CD4-positive, alpha-beta T cell treated with Interleukin-2 at 100 ng/mL for 4 hours (primary cell): Measurements from ENCODE around the gene MAT2A.
A peak's percentile ranks its signal among the peaks of the same experiment; 100 is the strongest.
"Not testable (repeated sequence)": the region's sequence is repeated elsewhere in the genome, so short reads cannot be mapped to it uniquely, and the experiment has no call there.

Experiments used
- DNase-seq: peaks from one replicate; pipeline ENCODE4 v3.0.0-alpha.2; 2020; ENCODE audit warnings: low spot score

The MAT2A gene

DNA sequence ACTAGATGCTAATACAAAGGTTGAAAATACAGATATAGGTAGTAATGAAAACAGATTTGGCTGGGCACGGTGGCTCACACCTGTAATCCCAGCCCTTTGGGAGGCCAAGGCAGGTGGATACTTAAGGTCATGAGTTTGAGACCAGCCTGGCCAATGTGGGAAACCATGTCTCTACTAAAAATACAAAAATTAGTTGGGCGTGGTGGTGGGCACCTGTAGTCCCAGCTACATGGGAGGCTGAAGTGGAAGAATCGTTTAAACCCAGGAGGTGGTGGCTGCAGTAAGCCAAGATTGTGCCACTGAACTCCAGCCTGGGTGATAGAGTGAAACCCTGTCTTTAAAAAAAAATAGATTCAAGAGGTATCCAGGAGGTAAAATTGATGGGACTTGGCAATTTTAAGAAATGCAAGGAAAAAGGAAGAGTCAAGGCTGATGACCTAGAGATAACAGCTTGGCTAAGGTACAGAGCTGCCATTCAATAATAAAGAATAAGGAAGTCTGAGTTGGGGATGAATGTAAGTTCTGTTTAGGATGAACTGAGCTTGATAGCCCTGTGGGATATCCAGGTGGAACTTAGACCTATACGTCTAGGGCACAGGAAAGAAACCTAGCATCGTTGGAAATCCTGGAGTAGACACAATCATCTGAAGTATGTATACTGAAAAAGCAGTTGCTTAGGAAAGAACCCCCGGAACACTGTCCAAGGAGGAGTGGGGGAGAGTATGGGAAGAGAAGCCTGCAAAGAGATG, 9.1 kb downstream of the MAT2A start:
- no peak for DNase-seq

DNA sequence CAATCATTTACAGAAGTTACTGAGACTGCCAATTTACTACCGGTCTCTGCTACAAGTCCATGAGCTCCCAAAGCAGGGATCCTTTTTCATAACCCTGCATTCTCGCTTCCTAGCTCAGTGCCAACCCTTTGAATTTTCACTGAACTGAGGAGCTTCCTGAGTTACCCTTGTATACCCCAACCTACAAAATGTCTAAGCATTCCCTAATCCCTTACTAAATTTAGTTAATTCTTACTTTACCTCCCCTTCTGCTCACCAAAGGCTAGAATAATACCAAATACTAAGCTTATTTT, 9.6 kb downstream of the MAT2A start:
- DNase-seq, result no peak

- DNase-seq, result no peak
Observed at GRCh38 chr2:85549095-85549494, 10.1 kb downstream of the MAT2A start.

- DNase-seq, result no peak
Observed at GRCh38 chr2:85549826-85550225, 10.9 kb downstream of the MAT2A start.

DNA sequence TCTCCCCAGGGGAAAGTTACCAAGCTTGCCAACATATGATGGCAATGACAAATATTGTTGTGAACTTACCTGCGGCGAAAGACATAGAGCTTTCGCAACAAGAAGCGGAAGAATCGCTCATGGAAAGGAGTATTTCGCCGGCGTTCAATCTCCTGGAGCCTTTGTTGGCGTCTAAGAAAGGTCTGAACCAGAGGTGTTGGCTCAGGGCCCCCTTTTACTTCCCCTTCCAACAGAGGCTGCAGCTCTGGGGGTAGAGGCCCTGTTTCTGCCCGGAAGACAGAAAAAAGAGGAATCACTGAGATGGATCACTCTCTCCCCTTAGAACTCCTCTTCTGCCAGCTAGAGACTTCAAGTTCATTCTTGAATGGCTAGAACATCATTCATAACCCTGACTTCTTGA, 11.5 kb downstream of the MAT2A start:
- DNase-seq, result no peak

GRCh38 chr2:85551698-85552678, 13.0 kb downstream of the MAT2A start:
- peak; percentile 93 for DNase-seq

- no peak for DNase-seq
Observed at GRCh38 chr2:85553184-85553583, 14.2 kb downstream of the MAT2A start.

GRCh38 chr2:85554980-85555612, 16.1 kb downstream of the MAT2A start:
- no peak for DNase-seq

DNA sequence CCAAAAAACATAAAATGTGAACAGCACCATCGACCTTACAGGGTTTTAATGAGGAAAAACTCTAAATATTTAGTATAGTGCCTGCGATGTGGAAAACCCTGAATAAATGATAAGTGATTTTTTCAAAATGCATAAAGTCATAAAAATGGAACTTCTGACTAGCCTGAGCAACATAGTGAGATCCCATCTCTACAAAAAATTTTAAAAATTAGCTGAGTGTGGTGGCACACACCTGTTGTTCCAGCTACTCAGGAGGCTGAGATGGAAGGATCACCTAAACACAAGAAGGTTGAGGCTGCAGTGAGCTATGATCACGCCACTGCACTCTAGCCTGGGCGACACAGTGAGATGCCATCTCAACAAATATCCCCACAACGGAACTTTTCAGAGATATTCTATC, 18.2 kb downstream of the MAT2A start:
- no peak for DNase-seq

DNA sequence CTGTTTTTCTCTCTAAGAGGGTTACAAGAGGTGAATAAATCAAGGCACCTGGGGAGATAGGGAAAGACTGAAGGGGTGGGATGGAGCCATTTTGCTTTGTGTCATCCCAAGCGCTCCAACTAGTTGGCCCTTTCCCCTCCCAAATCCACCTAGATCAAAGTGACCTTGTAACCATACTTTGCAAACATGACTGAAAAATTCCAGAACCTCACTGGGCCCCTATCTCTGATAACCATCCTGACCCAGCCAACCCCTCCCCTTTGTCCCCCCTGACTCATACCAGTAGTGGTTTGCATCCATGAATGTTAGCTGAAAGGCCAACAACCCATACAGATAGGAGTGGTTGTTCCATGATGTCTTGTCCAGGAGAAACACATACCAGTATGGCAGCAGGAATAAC, 19.2 kb downstream of the MAT2A start:
- DNase-seq, result no peak

DNA sequence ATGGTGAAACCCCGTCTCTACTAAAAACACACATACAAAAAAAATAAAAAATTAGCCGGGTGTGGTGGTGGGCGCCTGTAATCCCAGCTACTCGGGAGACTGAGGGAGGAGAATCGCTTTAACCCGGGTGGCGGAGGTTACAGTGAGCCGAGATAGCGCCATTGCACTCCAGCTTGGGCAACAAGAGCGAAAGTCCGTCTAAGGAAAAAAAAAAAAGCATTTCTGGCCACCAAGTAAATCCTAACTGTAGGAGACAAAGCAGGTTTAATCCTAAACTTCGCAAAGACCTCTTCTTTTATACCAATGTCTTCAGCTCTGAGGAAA, 21.4 kb downstream of the MAT2A start:
- not testable (repeated sequence) for DNase-seq

DNA sequence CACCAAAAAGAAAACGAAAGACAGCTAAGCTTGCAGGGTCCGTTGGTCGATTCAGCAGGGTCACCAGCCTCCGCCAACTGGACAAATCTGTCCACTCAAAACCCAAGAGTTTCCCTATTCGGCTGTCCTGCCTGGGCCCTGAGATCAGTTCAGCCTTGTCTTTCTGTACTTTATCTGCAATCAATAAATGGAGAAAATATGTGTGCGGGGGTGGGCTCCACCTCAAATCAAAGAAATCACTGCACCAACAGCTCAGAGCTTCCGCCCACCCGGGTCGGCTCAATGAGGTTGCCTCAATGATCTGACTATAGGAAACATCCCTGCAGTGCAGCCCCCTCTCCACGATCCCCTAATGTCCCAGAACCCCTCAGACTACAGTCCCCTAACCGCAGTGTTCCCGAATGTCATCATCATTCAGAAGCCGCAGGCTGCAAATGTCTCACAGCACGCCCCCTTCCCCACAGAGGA, 21.9 kb downstream of the MAT2A start:
- DNase-seq, result no peak

DNA sequence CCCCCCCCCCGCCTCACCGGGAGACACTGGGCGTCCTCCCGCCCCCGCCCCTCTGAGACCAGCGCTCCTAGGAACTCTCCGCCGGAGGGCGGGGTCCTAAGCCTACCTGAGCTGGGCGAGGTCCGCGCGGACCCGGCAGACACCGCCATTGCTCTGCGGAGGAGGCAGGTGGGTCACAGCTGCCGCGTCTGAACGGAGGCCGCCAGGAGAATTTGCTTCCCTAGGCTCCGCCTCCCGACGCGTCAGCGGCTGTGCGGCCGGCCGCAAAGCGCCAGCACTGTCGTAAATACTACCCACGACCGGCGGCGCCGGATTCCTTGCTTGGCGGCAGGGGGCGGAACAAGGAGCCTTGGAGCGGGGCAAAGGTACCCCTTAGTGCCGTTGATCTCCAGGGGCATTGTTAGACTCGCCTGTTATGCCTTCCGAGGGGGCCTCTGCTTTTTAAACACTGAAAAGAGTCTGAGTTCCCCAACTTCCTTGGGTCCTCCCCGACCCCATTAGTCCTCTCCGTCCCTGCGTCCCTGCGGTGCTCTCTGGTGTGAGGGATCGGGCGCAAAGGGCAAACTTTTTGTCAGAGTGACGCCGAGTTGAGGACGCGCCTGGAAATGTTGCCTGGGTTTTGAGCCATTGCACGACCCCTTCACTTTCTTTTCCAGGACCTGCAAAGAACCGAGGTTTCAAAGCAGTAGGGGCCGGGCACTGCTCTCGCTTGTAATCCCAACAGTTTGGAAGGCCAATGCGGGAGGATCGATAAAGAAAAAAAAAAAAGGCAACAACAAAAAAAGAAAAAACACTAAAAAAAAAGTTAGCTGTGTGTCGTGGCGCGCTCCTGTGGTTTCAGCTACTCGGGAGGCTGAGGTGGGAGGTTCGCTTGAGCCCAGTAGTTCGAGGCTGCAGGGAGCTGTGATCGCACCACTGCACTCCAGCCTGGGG, 22.6 kb downstream of the MAT2A start, which contains the start of gene GGCX:
TSS of gene GGCX (minus strand) at position 214 of the 933 bp plus-strand sequence. CDS start at position 149, 65 bp downstream.
- DNase-seq, result peak; percentile 95

- no peak for DNase-seq
Observed at GRCh38 chr2:85564144-85564563, 25.2 kb downstream of the MAT2A start.

GRCh38 chr2:85566265-85566664, 27.3 kb downstream of the MAT2A start:
- DNase-seq, result no peak

DNA sequence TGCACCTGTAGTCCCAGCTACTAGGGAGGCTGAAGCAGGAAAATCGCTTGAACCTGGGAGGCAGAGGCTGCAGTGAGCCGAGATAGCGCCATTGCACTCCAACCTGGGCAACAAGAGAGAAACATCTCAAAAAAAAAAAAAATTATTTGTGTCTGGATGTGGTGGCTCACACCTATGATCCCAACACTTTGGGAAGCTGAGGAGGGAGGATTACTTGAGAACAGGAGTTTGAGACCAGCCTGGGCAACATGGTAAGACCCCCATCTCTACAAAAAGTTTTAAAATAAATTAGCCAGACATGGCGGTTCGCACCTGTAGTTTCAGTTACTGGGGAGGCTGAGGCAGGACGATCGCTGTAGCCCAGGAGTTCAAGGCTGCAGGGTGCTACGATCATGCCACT, 36.8 kb downstream of the MAT2A start:
- no peak for DNase-seq

GRCh38 chr2:85577063-85577385, 38.1 kb downstream of the MAT2A start:
- no peak for DNase-seq

GRCh38 chr2:85577386-85578242, 38.6 kb downstream of the MAT2A start, which contains the start of gene VAMP8:
Gene VAMP8 (plus strand): TSS chr2:85577586. CDS start chr2:85577647, 61 bp downstream.
- peak; percentile 63 for DNase-seq

DNA sequence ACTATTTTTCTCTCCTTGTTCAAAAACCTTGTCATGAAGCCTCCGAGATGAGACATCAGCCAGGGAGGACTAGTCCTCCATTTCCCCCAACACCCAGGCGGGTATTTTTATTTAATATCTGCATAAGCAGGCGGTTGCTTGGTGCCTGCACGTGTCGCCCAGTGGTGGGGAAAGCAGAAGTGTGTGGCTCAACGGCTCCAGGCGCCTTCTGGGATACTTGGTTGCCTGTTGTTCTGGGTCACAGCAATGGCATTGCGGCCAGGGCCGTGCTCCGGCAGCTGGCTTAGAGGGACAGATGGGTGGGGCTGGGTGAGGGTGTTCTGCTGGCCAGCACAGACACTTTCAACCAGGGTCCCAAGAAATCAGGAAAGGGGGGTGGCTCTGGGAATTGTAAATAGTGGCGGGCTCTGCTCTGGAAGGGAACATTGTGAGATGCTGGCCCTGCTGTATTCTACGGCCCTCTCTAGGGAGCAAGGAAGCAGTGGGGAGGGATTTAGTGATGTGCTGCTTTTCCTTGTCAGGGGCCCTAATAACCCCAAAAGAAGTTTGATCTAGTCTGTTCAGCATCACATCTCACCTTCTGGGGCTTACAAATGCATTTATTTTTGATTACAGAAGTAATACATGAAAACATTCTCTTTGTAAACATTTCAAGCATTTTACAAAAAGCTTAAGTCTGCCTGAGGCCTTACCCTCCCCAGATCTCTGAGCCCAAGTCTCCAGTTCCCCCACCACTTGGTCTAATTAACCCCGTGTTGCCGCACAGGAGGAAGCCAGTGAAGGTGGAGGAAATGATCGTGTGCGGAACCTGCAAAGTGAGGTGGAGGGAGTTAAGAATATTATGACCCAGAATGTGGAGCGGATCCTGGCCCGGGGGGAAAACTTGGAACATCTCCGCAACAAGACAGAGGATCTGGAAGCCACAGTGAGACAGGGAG, 39.5 kb downstream of the MAT2A start:
- DNase-seq, result no peak
